Measurements from ENCODE around the gene MYH7. TPM values are rescaled to one million over a fixed set of nuclear protein-coding genes. Genes with fewer than 3 reads are reported as not detected.
"Not testable (repeated sequence)": the region's sequence is repeated elsewhere in the genome, so short reads cannot be mapped to it uniquely, and the experiment has no call there.

The MYH7 gene
- total and polyA plus RNA-seq, 4 donors = 0.99 to 2.9 (median 1.7) TPM

GRCh38 chr14:23403908-23404307 is 31.6 kb downstream of the MYH7 start:
- WGBS (ENCODE audit: insufficient coverage) = 79% methylated on average over 3 of the region's 4 CpGs
- H3K36me3 ChIP-seq (ENCODE audit: control insufficient read depth, insufficient read depth, low read length) = no peaks in the 10 kb centered on the region
- H3K9me3 ChIP-seq (ENCODE audit: control insufficient read depth, insufficient read depth, low read length) = no peaks in the 10 kb centered on the region
- no peaks in the 10 kb centered on the region for H3K27me3 ChIP-seq (ENCODE audit: control insufficient read depth, insufficient read depth, low read length)
- no peak overlapping the region for H3K4me3 ChIP-seq (ENCODE audit: low read depth, low read length)
- no peak overlapping the region for H3K27ac ChIP-seq (ENCODE audit: low read depth, low read length)
- no peak for DNase-seq (ENCODE audit: low read depth in 4 of 6, low spot score in 6 of 6)
- H3K4me1 ChIP-seq (ENCODE audit: control insufficient read depth, insufficient read depth, low read length) = peaks cover 15% of the 10 kb centered on the region

GRCh38 chr14:23403139-23403438 is 32.4 kb downstream of the MYH7 start:
- Histone ChIP-seq H3K27me3 (ENCODE audit: control insufficient read depth, insufficient read depth, low read length) (no peaks in the 10 kb centered on the region), H3K4me1 (ENCODE audit: control insufficient read depth, insufficient read depth, low read length) (peaks cover 15% of the 10 kb centered on the region), H3K4me3 (ENCODE audit: low read depth, low read length) (no peak overlapping the region), H3K9me3 (ENCODE audit: control insufficient read depth, insufficient read depth, low read length) (no peaks in the 10 kb centered on the region), H3K36me3 (ENCODE audit: control insufficient read depth, insufficient read depth, low read length) (no peaks in the 10 kb centered on the region), H3K27ac (ENCODE audit: low read depth, low read length) (no peak overlapping the region)
- WGBS (ENCODE audit: insufficient coverage) = 72% methylated on average over 7 of the region's 7 CpGs
- DNase-seq (ENCODE audit: low read depth in 4 of 6, low spot score in 6 of 6) = no peak

DNA sequence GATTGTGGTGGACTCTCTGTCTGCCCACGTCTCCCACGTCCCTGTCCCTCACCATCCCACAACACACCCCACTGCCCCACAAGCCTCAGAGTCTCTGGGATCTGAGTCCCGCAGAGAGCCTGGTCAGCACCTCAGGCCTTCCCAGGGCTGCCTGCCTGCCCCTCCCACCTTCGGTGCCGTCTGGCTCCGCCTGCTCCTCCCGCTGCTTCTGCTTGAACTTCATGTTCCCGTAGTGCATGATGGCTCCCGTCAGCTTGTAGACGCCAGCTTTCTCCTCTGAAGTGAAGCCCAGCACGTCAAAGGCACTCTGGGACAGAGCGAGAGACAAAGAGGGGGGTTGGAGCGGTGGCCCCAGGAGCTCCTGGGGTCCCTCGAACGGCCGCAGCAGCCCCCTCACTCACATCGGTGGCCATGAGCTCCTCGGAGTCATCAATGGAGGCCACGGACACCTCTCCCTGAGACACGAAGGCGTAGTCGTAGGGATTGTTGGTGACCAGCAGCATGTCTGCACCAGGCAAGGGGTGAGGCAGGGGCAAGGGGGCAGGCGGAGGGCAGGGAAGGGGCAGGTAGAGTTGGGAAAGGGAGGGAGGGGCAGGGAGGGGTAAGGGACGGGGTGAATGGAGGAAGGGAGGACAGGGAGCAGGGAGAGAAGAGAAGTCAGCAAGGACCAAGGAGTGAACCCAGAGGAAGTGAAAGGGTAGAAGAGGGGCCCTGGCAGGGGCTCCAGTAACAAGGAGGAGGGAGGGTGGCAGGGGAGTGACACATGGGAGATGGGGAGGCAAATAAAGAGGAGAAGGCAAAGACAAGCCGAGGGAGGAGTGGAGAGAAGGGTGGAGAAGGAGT is 32.9 kb downstream of the MYH7 start:
- DNase-seq (ENCODE audit: low read depth in 4 of 6, low spot score in 6 of 6) = no peak
- WGBS (ENCODE audit: insufficient coverage) = 70% methylated on average over 24 of the region's 25 CpGs
- H3K36me3 ChIP-seq (ENCODE audit: control insufficient read depth, insufficient read depth, low read length) = no peaks in the 10 kb centered on the region
- H3K9me3 ChIP-seq (ENCODE audit: control insufficient read depth, insufficient read depth, low read length) = no peaks in the 10 kb centered on the region
- no peak overlapping the region for H3K27ac ChIP-seq (ENCODE audit: low read depth, low read length)
- no peaks in the 10 kb centered on the region for H3K27me3 ChIP-seq (ENCODE audit: control insufficient read depth, insufficient read depth, low read length)
- no peak overlapping the region for H3K4me3 ChIP-seq (ENCODE audit: low read depth, low read length)
- peaks cover 15% of the 10 kb centered on the region for H3K4me1 ChIP-seq (ENCODE audit: control insufficient read depth, insufficient read depth, low read length)

- Histone ChIP-seq H3K9me3 (ENCODE audit: control insufficient read depth, insufficient read depth, low read length) (no peaks in the 10 kb centered on the region), H3K27ac (ENCODE audit: low read depth, low read length) (no peak overlapping the region), H3K4me1 (ENCODE audit: control insufficient read depth, insufficient read depth, low read length) (peaks cover 8% of the 10 kb centered on the region), H3K4me3 (ENCODE audit: low read depth, low read length) (no peak overlapping the region), H3K36me3 (ENCODE audit: control insufficient read depth, insufficient read depth, low read length) (no peaks in the 10 kb centered on the region), H3K27me3 (ENCODE audit: control insufficient read depth, insufficient read depth, low read length) (no peaks in the 10 kb centered on the region)
- 85% methylated on average over 4 of the region's 4 CpGs for WGBS (ENCODE audit: insufficient coverage)
- no peak for DNase-seq (ENCODE audit: low read depth in 4 of 6, low spot score in 6 of 6)
Observed at GRCh38 chr14:23401291-23401690, 34.2 kb downstream of the MYH7 start.

DNA sequence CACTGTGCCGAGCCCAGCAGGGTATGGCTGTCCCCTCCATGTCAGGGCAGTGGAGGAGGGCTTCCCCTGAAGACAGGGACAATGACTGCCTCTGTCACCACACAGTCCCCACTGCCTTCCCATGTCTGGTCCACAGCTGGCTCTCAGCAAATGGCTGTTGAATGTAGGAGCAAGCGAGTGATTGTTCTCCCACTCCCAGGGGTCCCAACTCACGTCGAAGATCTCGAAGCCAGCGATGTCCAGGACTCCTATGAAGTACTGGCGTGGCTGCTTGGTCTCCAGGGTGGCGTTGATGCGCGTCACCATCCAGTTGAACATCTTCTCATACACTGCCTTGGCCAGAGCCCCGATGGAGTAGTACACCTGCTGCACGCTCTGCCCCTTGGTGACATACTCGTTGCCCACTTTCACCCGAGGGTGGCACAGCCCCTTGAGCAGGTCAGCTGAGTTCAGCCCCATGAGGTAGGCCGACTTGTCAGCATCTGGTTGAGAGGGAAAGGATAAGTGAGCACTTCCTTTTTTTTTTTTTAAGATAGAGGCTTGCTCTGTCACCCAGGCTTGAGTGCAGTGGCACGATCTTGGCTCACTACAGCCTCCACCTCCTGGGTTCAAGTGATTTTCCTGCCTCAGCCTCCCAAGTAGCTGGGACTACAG is 34.8 kb downstream of the MYH7 start:
- not testable (repeated sequence) for H3K36me3 ChIP-seq (ENCODE audit: control insufficient read depth, insufficient read depth, low read length); DNase-seq (ENCODE audit: low read depth in 4 of 6, low spot score in 6 of 6); H3K4me3 ChIP-seq (ENCODE audit: low read depth, low read length); H3K27me3 ChIP-seq (ENCODE audit: control insufficient read depth, insufficient read depth, low read length); H3K4me1 ChIP-seq (ENCODE audit: control insufficient read depth, insufficient read depth, low read length); H3K27ac ChIP-seq (ENCODE audit: low read depth, low read length); H3K9me3 ChIP-seq (ENCODE audit: control insufficient read depth, insufficient read depth, low read length)
- WGBS (ENCODE audit: insufficient coverage) = 86% methylated on average over 15 of the region's 16 CpGs

GRCh38 chr14:23399591-23399990 is 35.9 kb downstream of the MYH7 start:
- Histone ChIP-seq H3K9me3 (ENCODE audit: control insufficient read depth, insufficient read depth, low read length) (no peaks in the 10 kb centered on the region), H3K4me1 (ENCODE audit: control insufficient read depth, insufficient read depth, low read length) (no peaks in the 10 kb centered on the region), H3K4me3 (ENCODE audit: low read depth, low read length) (no peak overlapping the region), H3K27me3 (ENCODE audit: control insufficient read depth, insufficient read depth, low read length) (no peaks in the 10 kb centered on the region), H3K36me3 (ENCODE audit: control insufficient read depth, insufficient read depth, low read length) (no peaks in the 10 kb centered on the region), H3K27ac (ENCODE audit: low read depth, low read length) (no peak overlapping the region)
- no peak for DNase-seq (ENCODE audit: low read depth in 4 of 6, low spot score in 6 of 6)
- 93% methylated on average over 4 of the region's 6 CpGs for WGBS (ENCODE audit: insufficient coverage)

GRCh38 chr14:23399136-23399535 is 36.3 kb downstream of the MYH7 start:
- no peaks in the 10 kb centered on the region for H3K4me1 ChIP-seq (ENCODE audit: control insufficient read depth, insufficient read depth, low read length)
- H3K36me3 ChIP-seq (ENCODE audit: control insufficient read depth, insufficient read depth, low read length) = no peaks in the 10 kb centered on the region
- no peak overlapping the region for H3K4me3 ChIP-seq (ENCODE audit: low read depth, low read length)
- no peaks in the 10 kb centered on the region for H3K27me3 ChIP-seq (ENCODE audit: control insufficient read depth, insufficient read depth, low read length)
- H3K27ac ChIP-seq (ENCODE audit: low read depth, low read length) = no peak overlapping the region
- no peak for DNase-seq (ENCODE audit: low read depth in 4 of 6, low spot score in 6 of 6)
- WGBS (ENCODE audit: insufficient coverage) = 94% methylated on average over 2 of the region's 3 CpGs
- H3K9me3 ChIP-seq (ENCODE audit: control insufficient read depth, insufficient read depth, low read length) = no peaks in the 10 kb centered on the region

DNA sequence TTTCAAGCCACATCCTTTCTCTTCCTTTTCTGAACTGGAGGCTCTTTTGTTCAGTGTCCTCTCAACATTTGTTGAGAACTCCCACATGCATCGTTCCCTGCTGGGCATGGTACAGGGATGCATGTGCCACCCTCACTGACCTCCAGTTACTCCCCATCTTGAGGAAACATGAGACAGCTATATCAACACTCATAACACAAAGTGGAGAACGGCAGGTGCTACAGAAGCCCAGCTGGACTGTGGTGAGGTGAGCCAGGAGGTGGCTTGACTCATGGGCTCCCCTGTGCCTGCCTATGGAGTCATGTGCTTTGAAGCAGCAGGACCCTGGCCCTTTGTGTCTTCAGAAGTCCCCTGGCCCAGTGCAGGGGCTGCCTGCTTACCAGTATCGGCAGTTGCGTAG is 37.1 kb downstream of the MYH7 start:
- Histone ChIP-seq H3K27ac (ENCODE audit: low read depth, low read length) (no peak overlapping the region), H3K9me3 (ENCODE audit: control insufficient read depth, insufficient read depth, low read length) (no peaks in the 10 kb centered on the region), H3K36me3 (ENCODE audit: control insufficient read depth, insufficient read depth, low read length) (no peaks in the 10 kb centered on the region), H3K4me1 (ENCODE audit: control insufficient read depth, insufficient read depth, low read length) (no peaks in the 10 kb centered on the region), H3K27me3 (ENCODE audit: control insufficient read depth, insufficient read depth, low read length) (no peaks in the 10 kb centered on the region), H3K4me3 (ENCODE audit: low read depth, low read length) (no peak overlapping the region)
- no peak for DNase-seq (ENCODE audit: low read depth in 4 of 6, low spot score in 6 of 6)
- WGBS (ENCODE audit: insufficient coverage) = 90% methylated on average over 3 of the region's 4 CpGs

- WGBS (ENCODE audit: insufficient coverage) = 92% methylated on average over 8 of the region's 10 CpGs
- DNase-seq (ENCODE audit: low read depth in 4 of 6, low spot score in 6 of 6) = no peak
- Histone ChIP-seq H3K27ac (ENCODE audit: low read depth, low read length) (no peak overlapping the region), H3K4me1 (ENCODE audit: control insufficient read depth, insufficient read depth, low read length) (no peaks in the 10 kb centered on the region), H3K27me3 (ENCODE audit: control insufficient read depth, insufficient read depth, low read length) (no peaks in the 10 kb centered on the region), H3K36me3 (ENCODE audit: control insufficient read depth, insufficient read depth, low read length) (no peaks in the 10 kb centered on the region), H3K9me3 (ENCODE audit: control insufficient read depth, insufficient read depth, low read length) (no peaks in the 10 kb centered on the region), H3K4me3 (ENCODE audit: low read depth, low read length) (no peak overlapping the region)
Observed at GRCh38 chr14:23396781-23397407, 38.6 kb downstream of the MYH7 start.

GRCh38 chr14:23396126-23396525 is 39.3 kb downstream of the MYH7 start:
- 96% methylated on average over 3 of the region's 10 CpGs for WGBS (ENCODE audit: insufficient coverage)

More at GRCh38 chr14:23396126-23396525, 39.3 kb downstream of the MYH7 start:
- Histone ChIP-seq H3K36me3 (ENCODE audit: control insufficient read depth, insufficient read depth, low read length) (no peaks in the 10 kb centered on the region), H3K4me1 (ENCODE audit: control insufficient read depth, insufficient read depth, low read length) (no peaks in the 10 kb centered on the region), H3K9me3 (ENCODE audit: control insufficient read depth, insufficient read depth, low read length) (no peaks in the 10 kb centered on the region), H3K27ac (ENCODE audit: low read depth, low read length) (no peak overlapping the region), H3K4me3 (ENCODE audit: low read depth, low read length) (no peak overlapping the region), H3K27me3 (ENCODE audit: control insufficient read depth, insufficient read depth, low read length) (no peaks in the 10 kb centered on the region)
- DNase-seq (ENCODE audit: low read depth in 4 of 6, low spot score in 6 of 6) = no peak
